ENCODE data around the gene PTBP1.

DNA sequence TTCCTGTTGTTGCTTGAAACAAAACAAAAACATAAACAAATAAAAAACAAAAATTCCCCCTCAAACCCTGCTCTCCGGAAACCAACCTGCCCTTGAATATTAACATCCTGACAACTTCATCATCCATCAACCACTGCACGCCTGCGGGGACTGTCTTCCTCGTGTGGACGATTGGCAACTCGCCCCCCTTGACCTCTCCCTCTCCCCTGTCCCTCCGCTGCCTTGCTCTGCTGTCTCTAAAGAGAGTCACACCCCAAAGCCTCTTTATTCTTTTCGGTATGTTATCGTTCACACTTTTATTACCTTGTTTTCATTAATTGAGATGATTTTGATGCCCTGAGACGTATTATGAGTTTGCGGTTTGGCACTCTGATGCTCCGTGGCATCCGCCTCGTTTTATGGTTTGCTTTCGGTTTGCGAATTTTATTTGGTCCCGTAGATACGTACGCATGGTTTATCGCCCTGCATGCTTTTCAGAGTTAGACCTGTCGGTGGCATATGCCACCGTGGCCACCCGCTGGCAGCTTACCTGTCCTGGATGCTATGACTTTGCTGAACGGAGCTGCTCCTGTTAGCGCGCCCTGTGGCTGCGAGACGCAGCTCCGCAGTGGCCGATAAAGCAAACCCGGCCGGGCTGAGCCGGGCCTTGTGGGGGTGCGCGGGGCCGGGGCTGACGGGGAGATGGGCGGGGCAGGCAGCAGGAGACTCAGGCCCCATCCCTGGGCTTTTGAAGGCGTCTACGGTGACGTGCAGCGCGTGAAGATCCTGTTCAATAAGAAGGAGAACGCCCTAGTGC is 10.6 kb downstream of the PTBP1 start:
- TF ChIP-seq, protein P1, sequence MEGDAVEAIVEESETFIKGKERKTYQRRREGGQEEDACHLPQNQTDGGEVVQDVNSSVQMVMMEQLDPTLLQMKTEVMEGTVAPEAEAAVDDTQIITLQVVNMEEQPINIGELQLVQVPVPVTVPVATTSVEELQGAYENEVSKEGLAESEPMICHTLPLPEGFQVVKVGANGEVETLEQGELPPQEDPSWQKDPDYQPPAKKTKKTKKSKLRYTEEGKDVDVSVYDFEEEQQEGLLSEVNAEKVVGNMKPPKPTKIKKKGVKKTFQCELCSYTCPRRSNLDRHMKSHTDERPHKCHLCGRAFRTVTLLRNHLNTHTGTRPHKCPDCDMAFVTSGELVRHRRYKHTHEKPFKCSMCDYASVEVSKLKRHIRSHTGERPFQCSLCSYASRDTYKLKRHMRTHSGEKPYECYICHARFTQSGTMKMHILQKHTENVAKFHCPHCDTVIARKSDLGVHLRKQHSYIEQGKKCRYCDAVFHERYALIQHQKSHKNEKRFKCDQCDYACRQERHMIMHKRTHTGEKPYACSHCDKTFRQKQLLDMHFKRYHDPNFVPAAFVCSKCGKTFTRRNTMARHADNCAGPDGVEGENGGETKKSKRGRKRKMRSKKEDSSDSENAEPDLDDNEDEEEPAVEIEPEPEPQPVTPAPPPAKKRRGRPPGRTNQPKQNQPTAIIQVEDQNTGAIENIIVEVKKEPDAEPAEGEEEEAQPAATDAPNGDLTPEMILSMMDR (IDR thresholded peaks at IDR 0.05; ENCODE audit: low read length): no peak
- TF ChIP-seq EZH2 (optimal IDR thresholded peaks at IDR 0.05; ENCODE audit: low read depth, low read length): no peak

Measured in MM.1S (cell line).